ENCODE results near the gene EMP2.

GRCh38 chr16:10600782-10601443 lies 20.5 kb upstream of the EMP2 start:
- TF ChIP-seq MYC (IDR thresholded peaks at IDR 0.05; ENCODE audit: borderline replicate concordance, low read length): no peak
- no peak for TF ChIP-seq BHLHE40 (IDR thresholded peaks at IDR 0.05; ENCODE audit: low read depth, low read length)
- TF ChIP-seq, protein P1, sequence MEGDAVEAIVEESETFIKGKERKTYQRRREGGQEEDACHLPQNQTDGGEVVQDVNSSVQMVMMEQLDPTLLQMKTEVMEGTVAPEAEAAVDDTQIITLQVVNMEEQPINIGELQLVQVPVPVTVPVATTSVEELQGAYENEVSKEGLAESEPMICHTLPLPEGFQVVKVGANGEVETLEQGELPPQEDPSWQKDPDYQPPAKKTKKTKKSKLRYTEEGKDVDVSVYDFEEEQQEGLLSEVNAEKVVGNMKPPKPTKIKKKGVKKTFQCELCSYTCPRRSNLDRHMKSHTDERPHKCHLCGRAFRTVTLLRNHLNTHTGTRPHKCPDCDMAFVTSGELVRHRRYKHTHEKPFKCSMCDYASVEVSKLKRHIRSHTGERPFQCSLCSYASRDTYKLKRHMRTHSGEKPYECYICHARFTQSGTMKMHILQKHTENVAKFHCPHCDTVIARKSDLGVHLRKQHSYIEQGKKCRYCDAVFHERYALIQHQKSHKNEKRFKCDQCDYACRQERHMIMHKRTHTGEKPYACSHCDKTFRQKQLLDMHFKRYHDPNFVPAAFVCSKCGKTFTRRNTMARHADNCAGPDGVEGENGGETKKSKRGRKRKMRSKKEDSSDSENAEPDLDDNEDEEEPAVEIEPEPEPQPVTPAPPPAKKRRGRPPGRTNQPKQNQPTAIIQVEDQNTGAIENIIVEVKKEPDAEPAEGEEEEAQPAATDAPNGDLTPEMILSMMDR (IDR thresholded peaks at IDR 0.05): no peak
- TF ChIP-seq, protein P2, sequence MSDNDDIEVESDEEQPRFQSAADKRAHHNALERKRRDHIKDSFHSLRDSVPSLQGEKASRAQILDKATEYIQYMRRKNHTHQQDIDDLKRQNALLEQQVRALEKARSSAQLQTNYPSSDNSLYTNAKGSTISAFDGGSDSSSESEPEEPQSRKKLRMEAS (IDR thresholded peaks at IDR 0.05): no peak

Data from A549 (cell line).